ENCODE measurements around the gene QKI.
"Not testable (repeated sequence)": the region's sequence is repeated elsewhere in the genome, so short reads cannot be mapped to it uniquely, and the experiment has no call there.

Gene QKI

DNA sequence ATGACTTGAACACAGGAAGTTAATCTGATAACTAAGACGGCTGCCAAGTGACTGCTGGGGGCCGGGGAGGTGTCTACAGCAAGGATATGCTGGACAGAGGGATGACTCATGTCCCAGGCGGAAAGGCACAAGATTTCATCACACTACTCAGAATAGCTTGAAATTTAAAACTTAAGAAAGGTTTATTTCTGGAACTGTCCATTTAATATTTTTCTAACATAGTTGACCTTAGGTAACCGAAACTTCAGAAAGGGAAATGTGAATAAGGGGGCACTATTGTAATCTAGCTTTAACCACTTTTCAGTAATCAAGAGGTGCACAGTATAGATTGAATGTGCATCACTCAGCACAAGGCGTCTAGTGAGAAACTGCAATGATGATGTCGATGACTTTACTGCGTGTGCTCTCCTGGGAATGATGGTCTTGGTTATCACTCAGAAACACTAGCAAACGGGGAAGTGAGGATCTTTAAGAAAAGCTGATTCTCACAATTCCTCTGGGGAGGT lies 171.5 kb downstream of the QKI start:
- no peak for FAIRE-seq

DNA sequence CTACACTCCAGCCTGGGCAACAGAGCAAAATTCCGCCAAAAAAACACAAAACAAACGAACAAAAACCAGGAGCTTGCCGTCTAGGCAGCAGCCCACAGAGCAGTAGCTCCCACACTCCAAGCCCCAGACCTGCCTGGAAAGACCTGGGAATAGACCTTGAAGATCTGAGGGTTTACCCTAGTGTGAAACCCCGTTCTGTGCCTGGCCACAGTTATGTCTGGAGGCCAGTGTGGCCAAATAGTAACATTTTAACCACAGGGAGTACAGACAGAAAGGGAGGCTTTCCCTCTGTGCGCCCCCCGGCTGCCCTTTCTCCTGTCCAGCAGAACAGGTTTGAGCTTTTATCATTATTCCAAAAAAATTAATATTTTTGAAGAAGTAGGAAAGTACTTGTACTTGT lies 172.4 kb downstream of the QKI start:
- FAIRE-seq, result no peak

DNA sequence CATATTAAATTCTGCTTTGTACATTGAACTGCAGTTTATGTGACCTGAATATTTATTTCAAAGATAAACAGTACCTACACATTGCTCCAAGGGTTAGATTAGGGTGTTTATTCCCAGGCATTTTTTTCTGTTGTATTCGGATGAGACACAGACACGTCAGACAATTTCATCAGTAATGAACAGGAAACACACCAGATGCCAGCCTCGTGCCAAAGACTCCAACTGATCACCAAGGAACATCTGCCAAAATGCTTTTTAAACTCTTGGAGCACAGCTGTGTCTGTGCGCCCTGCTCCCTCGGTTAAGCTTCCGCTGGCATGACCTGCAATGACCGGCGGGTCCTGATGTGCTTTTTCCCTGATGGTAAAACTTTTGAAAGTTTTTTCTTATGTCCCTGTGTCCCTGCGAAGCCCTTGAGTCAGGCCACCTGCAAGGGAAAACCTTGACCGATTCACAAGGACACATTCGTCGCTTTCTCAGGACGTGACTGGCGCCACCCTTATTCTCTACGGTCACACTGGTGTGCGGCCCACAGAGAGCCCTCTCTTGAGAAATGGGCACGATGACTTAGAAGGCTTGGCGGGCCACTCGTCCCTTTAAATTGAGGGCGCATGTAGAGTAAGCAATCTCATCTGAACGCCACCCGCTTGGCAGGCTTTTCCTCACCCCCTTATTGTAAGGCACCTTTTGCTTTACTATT lies 173.9 kb downstream of the QKI start:
- no peak for FAIRE-seq

GRCh38 chr6:163589387-163589786 lies 174.9 kb downstream of the QKI start:
- FAIRE-seq, result no peak

- not testable (repeated sequence) for FAIRE-seq
These were observed 175.6 kb downstream of the QKI start for GRCh38 chr6:163590132-163590531.

- FAIRE-seq, result no peak
These were observed 178.4 kb downstream of the QKI start for GRCh38 chr6:163592872-163593271.

DNA sequence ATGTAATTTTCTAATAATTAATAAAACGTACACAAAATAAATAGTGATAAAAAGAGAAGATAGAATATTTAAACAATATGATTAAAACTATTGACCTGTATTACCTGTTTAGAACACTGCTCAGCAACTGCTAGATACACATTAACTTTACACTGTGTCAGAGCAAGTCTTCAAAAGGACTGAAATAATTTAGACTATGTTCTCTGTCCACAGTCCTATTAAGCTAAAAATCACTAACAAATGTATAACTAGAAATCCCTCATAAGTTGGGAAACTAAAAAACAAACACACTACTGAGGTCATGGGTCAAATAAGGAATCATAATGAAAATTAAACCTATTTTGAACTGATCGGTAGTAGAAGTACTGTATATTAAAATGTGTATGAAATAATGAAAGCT lies 181.7 kb downstream of the QKI start:
- no peak for FAIRE-seq

DNA sequence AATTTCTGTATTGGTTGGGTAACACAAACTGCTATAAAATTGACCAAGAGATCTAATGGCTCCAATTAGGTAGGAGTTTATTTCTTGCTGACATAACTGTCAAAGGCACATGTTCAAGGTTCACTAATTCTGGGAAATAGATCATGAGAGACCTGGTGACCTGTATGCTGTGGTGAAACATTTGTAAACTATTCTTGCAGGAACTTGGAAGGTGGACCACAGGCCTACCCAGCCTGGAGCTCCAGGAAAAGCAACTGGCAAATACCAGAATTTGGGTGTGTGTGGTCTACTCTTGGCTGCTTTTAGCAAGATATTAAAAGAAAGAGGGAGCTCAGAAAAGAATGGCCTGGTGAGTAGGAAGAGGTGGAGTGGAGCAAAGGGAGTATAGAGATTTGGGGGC lies 184.6 kb downstream of the QKI start:
- FAIRE-seq, result no peak

DNA sequence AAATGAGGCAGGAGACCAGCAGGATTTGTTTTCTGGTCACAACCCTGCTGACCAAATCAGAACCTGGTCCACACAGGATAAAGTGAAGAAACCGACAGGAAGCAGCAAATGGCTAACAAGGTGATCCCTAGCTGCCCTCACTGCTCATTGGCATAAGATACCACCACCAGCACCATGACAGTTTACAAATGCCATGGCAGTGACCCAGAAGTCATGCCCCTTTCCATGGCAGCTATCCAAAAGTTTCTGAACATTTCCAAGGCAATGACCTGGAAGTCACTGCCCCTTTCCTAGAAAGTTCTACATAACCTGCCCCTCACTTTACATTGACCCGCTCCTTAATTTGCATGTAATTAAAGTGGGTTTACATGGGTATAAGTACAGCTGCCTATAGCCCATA lies 185.2 kb downstream of the QKI start:
- FAIRE-seq, result no peak

DNA sequence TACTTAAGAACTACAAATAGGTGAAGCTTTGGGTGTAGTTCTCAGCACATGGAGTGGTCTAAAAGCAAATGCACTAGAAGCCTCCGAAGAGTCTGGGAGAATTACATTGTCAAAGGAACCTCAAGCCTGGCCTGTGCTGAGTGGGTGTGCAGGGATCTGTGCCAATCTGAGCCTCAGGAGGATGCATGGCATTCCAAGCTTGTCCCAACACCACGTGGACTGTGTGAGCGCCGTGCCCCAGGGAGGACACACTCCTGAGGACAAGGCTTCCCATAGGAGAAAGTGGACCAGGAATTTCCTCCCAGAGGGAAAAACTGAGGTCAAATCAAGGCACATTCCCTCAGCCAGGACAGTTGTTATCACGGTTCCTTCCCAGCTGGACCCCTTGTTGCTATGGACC lies 185.8 kb downstream of the QKI start:
- FAIRE-seq, result no peak

- FAIRE-seq, result no peak
These were observed 186.3 kb downstream of the QKI start for GRCh38 chr6:163600781-163601180.

GRCh38 chr6:163602851-163603250 lies 188.3 kb downstream of the QKI start:
- no peak for FAIRE-seq

DNA sequence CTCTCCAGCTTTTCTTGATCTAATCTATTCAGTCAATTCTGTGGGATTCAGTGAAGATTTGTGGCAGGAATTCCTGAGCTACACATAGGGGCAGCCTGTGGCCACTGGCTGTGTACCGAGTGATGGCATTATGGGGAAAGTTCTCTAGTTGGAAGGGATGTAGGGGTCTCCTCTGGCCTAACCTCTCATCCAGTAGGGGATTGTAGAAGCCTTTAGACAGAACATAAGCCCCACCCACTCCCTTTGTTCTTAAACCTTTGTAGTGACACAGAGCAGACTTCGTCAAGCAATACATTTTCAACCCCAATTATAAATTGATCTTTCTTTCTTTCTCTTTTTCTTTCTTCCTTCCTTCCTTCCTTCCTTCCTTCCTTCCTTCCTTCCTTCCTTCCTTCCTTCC lies 188.9 kb downstream of the QKI start:
- no peak for FAIRE-seq

DNA sequence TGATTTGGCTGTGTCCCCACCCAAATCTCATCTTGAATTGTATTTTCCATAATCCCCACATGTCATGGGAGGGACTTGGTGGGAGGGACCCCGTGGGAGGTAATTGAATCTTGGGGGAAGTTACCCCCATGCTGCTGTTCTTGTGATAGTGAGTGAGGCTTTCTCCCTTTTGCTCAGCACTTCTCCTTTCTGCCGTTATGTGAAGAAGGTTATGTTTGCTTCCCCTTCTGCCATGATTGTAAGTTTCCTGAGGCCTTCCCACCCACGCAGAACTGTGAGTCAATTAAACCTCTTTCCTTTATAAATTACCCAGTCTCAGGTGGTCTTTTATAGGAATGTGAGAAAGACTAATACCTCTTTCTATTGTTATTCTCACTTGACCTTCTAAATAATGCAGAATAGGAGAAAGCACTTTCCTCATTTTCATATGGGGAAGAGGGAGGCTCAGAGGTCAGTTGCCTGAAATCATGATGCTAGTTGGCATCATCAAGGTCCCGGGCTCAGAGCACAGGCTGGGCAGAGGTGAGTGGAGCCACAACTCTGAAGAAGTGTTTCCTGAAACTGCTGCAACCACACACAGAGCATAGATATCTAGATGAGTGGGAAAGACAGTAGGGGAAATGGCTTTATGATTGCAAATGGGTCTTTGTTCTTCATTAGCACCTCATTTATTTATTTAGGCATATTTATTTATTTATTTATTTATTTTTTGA lies 191.0 kb downstream of the QKI start:
- no peak for FAIRE-seq

DNA sequence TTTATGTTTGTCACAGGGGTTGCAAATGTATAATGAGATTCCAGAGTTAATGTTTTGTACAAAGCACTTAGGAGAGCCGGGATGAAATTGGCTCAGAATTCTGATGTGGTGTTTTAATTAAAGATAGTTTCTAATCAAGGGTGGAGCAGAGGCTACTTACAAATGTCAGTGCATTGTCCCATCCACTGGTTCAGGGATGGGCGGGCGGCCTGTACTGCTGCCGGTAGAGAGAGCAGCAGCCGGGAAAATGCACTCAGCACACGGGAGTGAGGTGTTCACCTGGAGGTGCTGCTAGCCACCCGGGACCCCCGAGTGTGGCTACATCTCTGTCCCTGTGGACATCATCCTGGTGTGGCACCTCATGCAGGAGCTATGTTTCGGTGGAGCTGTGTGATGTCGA lies 193.3 kb downstream of the QKI start:
- FAIRE-seq, result no peak

GRCh38 chr6:163608204-163608644 lies 193.7 kb downstream of the QKI start:
- FAIRE-seq, result no peak

GRCh38 chr6:163612200-163612599 lies 197.7 kb downstream of the QKI start:
- no peak for FAIRE-seq

DNA sequence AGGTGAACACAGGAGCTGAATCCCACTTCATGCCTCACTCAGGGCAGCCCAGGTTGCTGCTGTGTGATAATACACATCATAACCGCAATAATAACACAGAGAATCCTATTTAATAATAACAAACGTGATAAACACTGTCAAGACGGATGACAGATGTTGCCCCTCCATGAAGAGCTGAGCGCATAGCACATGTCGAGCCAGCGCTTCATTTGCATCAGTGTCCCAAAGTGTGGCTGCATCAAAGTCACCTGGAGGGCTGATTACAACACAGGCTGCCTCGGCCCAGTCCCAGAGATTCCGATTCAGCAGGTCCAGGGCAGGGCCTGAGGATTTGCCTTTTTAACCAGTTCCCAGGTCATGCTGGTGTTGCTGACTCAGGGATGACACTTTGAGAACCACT lies 198.5 kb downstream of the QKI start:
- no peak for FAIRE-seq

GRCh38 chr6:163613668-163614067 lies 199.2 kb downstream of the QKI start:
- FAIRE-seq, result no peak

GRCh38 chr6:163616452-163616851 lies 201.9 kb downstream of the QKI start:
- no peak for FAIRE-seq

GRCh38 chr6:163617549-163617948 lies 203.0 kb downstream of the QKI start:
- no peak for FAIRE-seq

GRCh38 chr6:163620101-163620500 lies 205.6 kb downstream of the QKI start:
- no peak for FAIRE-seq

DNA sequence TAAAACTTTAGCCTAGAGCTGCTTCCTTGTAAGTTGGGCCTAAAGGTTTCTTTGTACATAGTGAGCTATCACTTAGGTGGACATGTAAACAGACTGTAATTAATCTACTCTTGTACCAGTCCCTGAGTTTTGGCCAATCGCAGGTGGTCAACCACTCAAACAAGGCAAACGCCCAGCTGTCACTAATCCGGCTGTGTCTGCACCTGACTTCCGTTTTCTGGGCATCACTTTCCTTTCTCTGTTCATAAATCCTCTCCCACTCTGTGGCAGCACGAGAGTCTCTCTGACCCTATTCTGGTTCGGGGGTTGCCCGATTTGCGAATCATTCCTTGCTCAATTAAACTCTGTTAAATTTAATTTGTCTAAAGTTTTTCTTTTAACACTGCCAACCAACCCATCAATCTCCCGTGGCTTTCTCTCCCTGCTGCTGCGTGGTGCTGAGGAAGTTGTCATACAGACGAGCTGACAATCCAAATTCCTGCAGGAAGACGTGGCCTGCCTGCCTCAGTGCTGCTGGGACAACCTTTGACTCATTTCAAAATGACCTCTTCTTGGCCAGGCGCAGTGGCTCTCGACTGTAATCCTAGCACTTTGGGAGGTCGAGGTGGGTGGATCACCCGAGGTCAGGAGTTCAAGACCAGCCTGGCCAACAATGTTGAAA lies 206.3 kb downstream of the QKI start:
- FAIRE-seq, result no peak

DNA sequence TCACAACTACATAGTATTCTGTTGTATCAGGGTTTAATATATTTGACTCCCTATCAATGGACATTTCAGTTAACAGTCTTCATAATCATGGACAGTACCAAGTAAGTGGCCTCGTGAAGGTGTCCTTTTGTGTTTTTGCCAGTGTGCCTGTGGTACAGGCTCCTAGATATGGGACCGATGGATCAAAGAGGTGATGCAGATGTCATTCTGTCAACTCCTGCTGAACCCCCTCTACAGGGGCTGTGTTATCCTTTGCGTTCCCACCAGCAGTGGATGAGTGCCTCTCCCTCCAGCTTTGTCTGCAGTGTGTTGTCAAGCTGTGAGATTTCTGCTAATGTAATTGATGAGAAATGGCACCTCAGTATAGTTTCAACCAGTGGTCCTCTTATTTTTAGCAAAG lies 210.7 kb downstream of the QKI start:
- FAIRE-seq, result no peak
